Panc1 (cell line): ENCODE results near the gene SRPRA. TPM values are rescaled to one million over a fixed set of nuclear protein-coding genes. Genes with fewer than 3 reads are reported as not detected.

Source experiments
- ATAC-seq: fragments of 200-7000 bp; cut with Tn5 transposase; 2 replicates; pipeline ENCODE4 v1.9.1; 2020; ENCODE audit warnings: mild to moderate bottlenecking, moderate library complexity
- BruUV-seq: library from RNA; stranded (reverse); fragments of 400-500 nt; replicated peaks from 2 replicates; lab custom pipeline; 2021; lab: Mats Ljungman, UMichigan
- CTCF ChIA-PET: fragments of 300-600 bp; sonication (Branson Sonifier 250); formaldehyde crosslinking; loops from one replicate; lab custom pipeline; 2022; ENCODE audit warnings: antibody characterized with exemption; lab: Charles Lee
- POLR2A ChIA-PET: fragments of 300-600 bp; sonication (Branson Sonifier 250); formaldehyde crosslinking; loops from one replicate; lab custom pipeline; 2022; ENCODE audit warnings: antibody characterized with exemption; lab: Charles Lee
- DNase-seq: peaks from one replicate; pipeline ENCODE4 v3.0.0-alpha.2; 2010; ENCODE audit warnings: low read depth, low spot score
- H3K27ac ChIP-seq: 2 replicates; pipeline ENCODE4 v1.5.1; 2011; ENCODE audit warnings: mild to moderate bottlenecking, low read length, inconsistent platforms
- H3K27me3 ChIP-seq: fragments of 200-500 bp; sonication (Bioruptor generic); 2 replicates; pipeline ENCODE4 v1.6.0; 2014; ENCODE audit warnings: low read length, inconsistent platforms; ENCODE audit not compliant: control insufficient read depth, insufficient read depth
- H3K36me3 ChIP-seq: fragments of 200-500 bp; sonication (Bioruptor generic); 2 replicates; pipeline ENCODE4 v1.5.1; 2014; ENCODE audit warnings: inconsistent platforms, mild to moderate bottlenecking, low read length, moderate library complexity; ENCODE audit not compliant: control insufficient read depth, insufficient read depth
- H3K4me1 ChIP-seq: 2 replicates; pipeline ENCODE4 v1.5.1; 2011; ENCODE audit warnings: inconsistent platforms, mild to moderate bottlenecking, low read length, moderate library complexity; ENCODE audit not compliant: control insufficient read depth, insufficient read depth
- H3K4me3 ChIP-seq, 2 experiments: 2 replicates each; pipeline ENCODE4 v1.5.1; 2011 to 2012; ENCODE audit warnings: low read depth in 2 of 2, low read length in 2 of 2, mild to moderate bottlenecking in 2 of 2, inconsistent platforms in 1 of 2, moderate library complexity in 1 of 2
- H3K9me3 ChIP-seq: fragments of 200-500 bp; sonication (Bioruptor generic); 2 replicates; pipeline ENCODE4 v1.5.1; 2014; ENCODE audit warnings: low read depth, mild to moderate bottlenecking, inconsistent platforms, low read length, moderate library complexity; ENCODE audit not compliant: control insufficient read depth, insufficient read depth
- CTCF ChIP-seq: fragments of 450-650 bp; IDR thresholded peaks from 2 replicates; pipeline ENCODE4 v1.5.1; 2017; ENCODE audit warnings: mild to moderate bottlenecking
- POLR2AphosphoS5 ChIP-seq: IDR thresholded peaks from 2 replicates; pipeline ENCODE4 v1.6.1; 2012; ENCODE audit warnings: mild to moderate bottlenecking, low read depth, low read length, moderate library complexity
- SIN3A ChIP-seq: IDR thresholded peaks from 2 replicates; pipeline ENCODE4 v1.6.1; 2012; ENCODE audit warnings: low read depth, mild to moderate bottlenecking, low read length, moderate library complexity, borderline replicate concordance; ENCODE audit not compliant: insufficient read depth
- TCF7L2 ChIP-seq: IDR thresholded peaks from 2 replicates; pipeline ENCODE4 v1.6.1; 2011; ENCODE audit warnings: mild to moderate bottlenecking, low read depth, low read length, inconsistent platforms
- in situ Hi-C: cut with HindIII; loops from 2 replicates; pipeline ENCODE4 v1.10.0; 2016; ENCODE audit warnings: low sequenced_read_pairs, low pct_unique_long_range_greater_than_20kb
- intact Hi-C: fragments of 100-400 bp; cut with micrococcal nuclease; formaldehyde crosslinking; loops from one replicate; pipeline ENCODE4 v1.10.0; 2022; ENCODE audit not compliant: unreplicated experiment
- total RNA-seq: library from RNA; stranded (reverse); gene quantifications from one replicate; pipeline ENCODE4 v1.2.1, GENCODE V29; 2021; ENCODE audit not compliant: unreplicated experiment
- TF ChIP-seq, protein P1 (sequence below), 2 experiments: IDR thresholded peaks; 2 replicates each; pipeline ENCODE4 v1.6.1; 2011 to 2012; ENCODE audit warnings: low read depth in 2 of 2, control low read depth in 1 of 2, low read length in 1 of 2, mild to moderate bottlenecking in 1 of 2, moderate library complexity in 1 of 2; ENCODE audit not compliant: insufficient read depth in 1 of 2

The SRPRA gene
- total RNA-seq, 1 experiment from 2014 or later, result 149 TPM

- CTCF ChIA-PET, result no interaction called here
- TF ChIP-seq TCF7L2, result no peak
- TF ChIP-seq, protein P1, sequence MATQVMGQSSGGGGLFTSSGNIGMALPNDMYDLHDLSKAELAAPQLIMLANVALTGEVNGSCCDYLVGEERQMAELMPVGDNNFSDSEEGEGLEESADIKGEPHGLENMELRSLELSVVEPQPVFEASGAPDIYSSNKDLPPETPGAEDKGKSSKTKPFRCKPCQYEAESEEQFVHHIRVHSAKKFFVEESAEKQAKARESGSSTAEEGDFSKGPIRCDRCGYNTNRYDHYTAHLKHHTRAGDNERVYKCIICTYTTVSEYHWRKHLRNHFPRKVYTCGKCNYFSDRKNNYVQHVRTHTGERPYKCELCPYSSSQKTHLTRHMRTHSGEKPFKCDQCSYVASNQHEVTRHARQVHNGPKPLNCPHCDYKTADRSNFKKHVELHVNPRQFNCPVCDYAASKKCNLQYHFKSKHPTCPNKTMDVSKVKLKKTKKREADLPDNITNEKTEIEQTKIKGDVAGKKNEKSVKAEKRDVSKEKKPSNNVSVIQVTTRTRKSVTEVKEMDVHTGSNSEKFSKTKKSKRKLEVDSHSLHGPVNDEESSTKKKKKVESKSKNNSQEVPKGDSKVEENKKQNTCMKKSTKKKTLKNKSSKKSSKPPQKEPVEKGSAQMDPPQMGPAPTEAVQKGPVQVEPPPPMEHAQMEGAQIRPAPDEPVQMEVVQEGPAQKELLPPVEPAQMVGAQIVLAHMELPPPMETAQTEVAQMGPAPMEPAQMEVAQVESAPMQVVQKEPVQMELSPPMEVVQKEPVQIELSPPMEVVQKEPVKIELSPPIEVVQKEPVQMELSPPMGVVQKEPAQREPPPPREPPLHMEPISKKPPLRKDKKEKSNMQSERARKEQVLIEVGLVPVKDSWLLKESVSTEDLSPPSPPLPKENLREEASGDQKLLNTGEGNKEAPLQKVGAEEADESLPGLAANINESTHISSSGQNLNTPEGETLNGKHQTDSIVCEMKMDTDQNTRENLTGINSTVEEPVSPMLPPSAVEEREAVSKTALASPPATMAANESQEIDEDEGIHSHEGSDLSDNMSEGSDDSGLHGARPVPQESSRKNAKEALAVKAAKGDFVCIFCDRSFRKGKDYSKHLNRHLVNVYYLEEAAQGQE (IDR thresholded peaks at IDR 0.05; ENCODE audit: insufficient read depth in 1 of 2, low read depth in 2 of 2, low read length in 1 of 2), result no peak
- no peak for TF ChIP-seq CTCF
- TF ChIP-seq SIN3A, result no peak
- no peak for TF ChIP-seq POLR2AphosphoS5
Observed at GRCh38 chr11:126284829-126285228, 16.1 kb upstream of the SRPRA start.

DNA sequence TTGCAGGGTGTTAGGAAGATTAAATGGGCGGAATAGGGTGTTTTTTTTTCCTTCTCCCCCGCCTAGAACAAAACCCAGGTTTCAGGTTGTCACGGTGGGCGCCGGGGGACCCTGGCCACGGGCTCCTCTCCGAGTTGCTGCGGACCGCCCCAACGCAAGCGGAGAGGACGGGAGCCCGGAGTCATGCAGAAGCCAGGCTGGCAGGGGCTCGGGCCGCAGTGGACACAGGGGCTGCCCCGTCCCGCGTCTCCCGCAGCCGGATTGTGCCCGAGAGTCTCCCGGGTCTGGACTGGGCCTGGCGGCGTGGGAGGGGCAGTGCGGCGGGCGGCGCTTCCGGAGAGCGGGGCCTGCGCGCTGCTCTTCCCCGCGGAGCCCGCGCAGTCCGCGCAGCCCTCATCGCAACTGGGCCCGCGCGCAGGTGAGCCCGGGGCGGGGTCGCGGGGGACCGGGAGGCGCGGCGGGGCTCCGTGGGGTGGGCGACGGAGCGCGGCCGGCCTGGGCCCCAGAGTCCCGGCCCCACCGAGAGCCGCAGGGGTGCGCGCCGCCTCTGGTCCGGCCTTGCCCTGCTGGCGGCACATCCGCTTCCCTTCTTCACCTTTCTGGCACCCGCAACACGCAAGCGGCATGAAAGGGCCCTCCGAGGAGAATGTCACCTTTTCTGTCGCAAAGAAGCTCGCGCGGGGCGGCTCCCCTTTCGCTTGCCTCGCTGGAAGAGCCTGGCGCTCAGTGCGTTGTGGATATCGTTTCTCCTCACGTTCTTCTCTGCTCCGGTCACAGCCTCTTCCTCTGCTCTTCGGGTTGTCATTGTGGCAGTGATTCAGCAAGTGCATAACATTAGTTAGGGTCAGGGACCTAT lies 14.3 kb upstream of the SRPRA start, which contains the start of gene TIRAP:
Gene TIRAP, plus strand, starts transcription at position 358 of the 856 bp plus-strand sequence. CDS start 7,802 bp downstream, outside the sequence.
- intact Hi-C loops (no loop called here), in situ Hi-C loops (no loop called here)
- H3K9me3 ChIP-seq, result no peaks in the 10 kb centered on the region
- no peak for DNase-seq
- H3K4me1 ChIP-seq, result peaks cover 11% of the 10 kb centered on the region; the same call in 1 of the 2 replicates
- H3K36me3 ChIP-seq, result peaks cover 3% of the 10 kb centered on the region; the same call in 1 of the 2 replicates
- ATAC-seq, result peak; percentile 93
- ChIA-PET CTCF (no interaction called here), POLR2A (no interaction called here)
- peak within 1 kb of the TSS; percentile 88 for H3K27ac ChIP-seq
- TF ChIP-seq POLR2AphosphoS5 (peak; percentile 73), SIN3A (peak; percentile 87; the same call in 1 of the 2 replicates), TCF7L2 (no peak)
- no peaks in the 10 kb centered on the region for H3K27me3 ChIP-seq
- H3K4me3 ChIP-seq, result peak within 1 kb of the TSS; percentile 68 to 97
- BruUV-seq, result no TSS peak

More at GRCh38 chr11:126284829-126285228, 16.1 kb upstream of the SRPRA start:
- no peaks in the 10 kb centered on the region for H3K9me3 ChIP-seq
- DNase-seq, result peak; percentile 94
- peak overlapping the region in 1 of 2 experiments; percentile 97; a peak in 1 of 4 replicates for H3K4me3 ChIP-seq
- H3K4me1 ChIP-seq, result peaks cover 11% of the 10 kb centered on the region; the same call in 1 of the 2 replicates
- POLR2A ChIA-PET, result no interaction called here
- in situ Hi-C loops, result no loop called here
- no peaks in the 10 kb centered on the region for H3K27me3 ChIP-seq
- H3K27ac ChIP-seq, result no peak overlapping the region
- intact Hi-C loops, result no loop called here
- no TSS peak for BruUV-seq
- ATAC-seq, result no peak
- peaks cover 3% of the 10 kb centered on the region; the same call in 1 of the 2 replicates for H3K36me3 ChIP-seq
